CD14-positive monocyte (primary cell): ENCODE results near the gene AADAT. TPM values are rescaled to one million over a fixed set of nuclear protein-coding genes. Genes with fewer than 3 reads are reported as not detected.
"Not testable (repeated sequence)": the region's sequence is repeated elsewhere in the genome, so short reads cannot be mapped to it uniquely, and the experiment has no call there.

ENCODE experiments used
- DNase-seq, 3 donors: peaks; one replicate each; pipeline ENCODE4 v3.0.0-alpha.2; 2011 to 2022
- H2AFZ ChIP-seq: 2 replicates; pipeline ENCODE4 v1.6.0; 2012; ENCODE audit warnings: mild to moderate bottlenecking, low read depth, low read length, inconsistent platforms; ENCODE audit not compliant: insufficient read depth, poor library complexity, severe bottlenecking
- H3K27ac ChIP-seq, 2 donors: 1 replicate in 1 of 2; 2 replicates in 1 of 2; pipeline ENCODE4 v1.5.1; 2012 to 2013; ENCODE audit warnings: low read length in 2 of 2, control low read depth in 1 of 2, inconsistent platforms in 1 of 2, low read depth in 1 of 2, mild to moderate bottlenecking in 1 of 2
- H3K27me3 ChIP-seq, 2 donors: one replicate each; pipeline versions ENCODE4 v1.6.0 to v1.6.1; 2011 to 2013; ENCODE audit warnings: low read length in 2 of 2; ENCODE audit not compliant: control insufficient read depth in 2 of 2, insufficient read depth in 2 of 2
- H3K36me3 ChIP-seq, 2 donors: replicated peaks in 1 of 2; 1 replicate in 1 of 2; 2 replicates in 1 of 2; pipeline versions ENCODE4 v1.5.1 to v1.6.1; 2012 to 2013; ENCODE audit warnings: low read length in 2 of 2, control low read depth in 1 of 2, inconsistent platforms in 1 of 2, mild to moderate bottlenecking in 1 of 2; ENCODE audit not compliant: insufficient read depth in 2 of 2, control insufficient read depth in 1 of 2
- H3K4me1 ChIP-seq, 2 donors: 1 replicate in 1 of 2; 2 replicates in 1 of 2; pipeline versions ENCODE4 v1.5.1 to v1.6.1; 2012 to 2013; ENCODE audit warnings: low read length in 2 of 2, control low read depth in 1 of 2, inconsistent platforms in 1 of 2, mild to moderate bottlenecking in 1 of 2, moderate library complexity in 1 of 2; ENCODE audit not compliant: insufficient read depth in 2 of 2, control insufficient read depth in 1 of 2
- H3K4me2 ChIP-seq: replicated peaks from 2 replicates; pipeline ENCODE3; 2012; ENCODE audit warnings: low read length, moderate library complexity, mild to moderate bottlenecking; ENCODE audit not compliant: poor library complexity, severe bottlenecking; ENCODE audit errors: extremely low read depth
- H3K4me3 ChIP-seq, 3 experiments: fragments of 200-600 bp in 1 of 3; sonication (generic) in 1 of 3; replicated peaks in 1 of 3; 1 replicate in 2 of 3; 2 replicates in 1 of 3; pipeline ENCODE4 v1.5.1; 2011 to 2013; ENCODE audit warnings: low read length in 3 of 3, mild to moderate bottlenecking in 3 of 3, control low read depth in 2 of 3, low read depth in 2 of 3, inconsistent platforms in 1 of 3, moderate library complexity in 1 of 3
- H3K79me2 ChIP-seq: 2 replicates; pipeline ENCODE4 v1.6.0; 2012; ENCODE audit warnings: mild to moderate bottlenecking, control low read depth, inconsistent platforms, low read length, moderate library complexity; ENCODE audit not compliant: insufficient read depth
- H3K9ac ChIP-seq: 2 replicates; pipeline ENCODE4 v1.6.0; 2017; ENCODE audit warnings: low read length, mild to moderate bottlenecking; ENCODE audit not compliant: insufficient read depth, poor library complexity, severe bottlenecking
- H3K9me3 ChIP-seq, 2 donors: replicated peaks in 1 of 2; 1 replicate in 1 of 2; 2 replicates in 1 of 2; pipeline versions ENCODE4 v1.5.1 to v1.6.1; 2012 to 2013; ENCODE audit warnings: low read length in 2 of 2, control low read depth in 1 of 2; ENCODE audit not compliant: control insufficient read depth in 1 of 2, insufficient read depth in 1 of 2
- H4K20me1 ChIP-seq: 2 replicates; pipeline ENCODE4 v1.6.0; 2012; ENCODE audit warnings: mild to moderate bottlenecking, low read length, control low read depth, moderate library complexity; ENCODE audit not compliant: insufficient read depth
- H3K27ac Mint-ChIP-seq, 7 donors: one replicate each; pipeline ENCODE4 v1.8.0; 2020; ENCODE audit warnings: mild to moderate bottlenecking in 7 of 7, mixed read lengths in 7 of 7, moderate library complexity in 6 of 7, inconsistent platforms in 2 of 7
- H3K27me3 Mint-ChIP-seq, 3 donors: one replicate each; pipeline ENCODE4 v1.8.0; 2021 to 2022; ENCODE audit warnings: low read depth in 3 of 3, mild to moderate bottlenecking in 3 of 3, mixed read lengths in 3 of 3, moderate library complexity in 3 of 3, inconsistent platforms in 1 of 3
- H3K36me3 Mint-ChIP-seq, 2 donors: one replicate each; pipeline ENCODE4 v1.8.0; 2020; ENCODE audit warnings: mixed read lengths in 2 of 2, inconsistent platforms in 1 of 2, mild to moderate bottlenecking in 1 of 2
- H3K4me1 Mint-ChIP-seq: one replicate; pipeline ENCODE4 v1.8.0; 2020; ENCODE audit warnings: mild to moderate bottlenecking, mixed read lengths
- H3K4me3 Mint-ChIP-seq, 2 donors: one replicate each; pipeline ENCODE4 v1.8.0; 2020; ENCODE audit warnings: mild to moderate bottlenecking in 2 of 2, mixed read lengths in 2 of 2, moderate library complexity in 1 of 2
- H3K9me3 Mint-ChIP-seq, 7 donors: one replicate each; pipeline ENCODE4 v1.8.0; 2020 to 2022; ENCODE audit warnings: mixed read lengths in 7 of 7, mild to moderate bottlenecking in 6 of 7, moderate library complexity in 6 of 7, inconsistent platforms in 2 of 7
- WGBS: methylation state at CpG from one replicate; pipeline ENCODE4 v1.1.5; 2013; ENCODE audit warnings: missing lambda C conversion rate; ENCODE audit not compliant: insufficient coverage; 5-methylcytosine and 5-hydroxymethylcytosine counted together
- intact Hi-C, 2 donors: fragments of 100-400 bp; cut with micrococcal nuclease; formaldehyde crosslinking; loops; one replicate each; pipeline versions ENCODE4 v1.15.0 to v1.15.1; 2023
- polyA plus RNA-seq, 3 donors: library from polyadenylated mRNA; depleted of rRNA in 1 of 3; unstranded in 2 of 3; stranded (reverse) in 1 of 3; fragments of 300-500 nt in 2 of 3; fragments of >200 nt in 1 of 3; fragmentation: Illumina TruSeq in 2 of 3; gene quantifications; 1 replicate in 2 of 3; 2 replicates in 1 of 3; pipeline ENCODE4 v1.2.3, GENCODE V29; 2012 to 2021
- TF ChIP-seq, protein P1 (sequence below): fragments of 200-600 bp; IDR thresholded peaks from one replicate; pipeline ENCODE4 v1.8.0; 2022; ENCODE audit warnings: antibody characterized with exemption, mild to moderate bottlenecking

The AADAT gene
- polyA plus RNA-seq, 3 donors: not detected

DNA sequence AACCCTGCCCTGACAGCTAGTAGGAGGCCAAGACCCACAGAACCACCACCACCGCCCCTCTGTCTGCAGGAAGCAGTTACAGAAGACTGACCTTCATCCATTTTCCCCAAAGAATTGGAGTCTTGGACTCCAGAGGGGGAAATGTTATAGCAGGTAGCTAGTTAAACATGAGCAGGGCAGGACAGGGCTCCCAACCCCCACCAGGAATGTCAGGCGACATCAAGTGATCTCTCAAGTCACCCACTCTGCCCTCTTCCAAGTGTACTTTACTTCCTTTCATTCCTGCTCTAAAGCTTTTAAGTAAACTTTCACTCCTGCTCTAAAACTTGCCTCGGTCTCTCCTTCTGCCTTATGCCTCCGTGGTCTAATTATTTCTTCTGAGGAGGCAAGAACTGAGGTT lies 17.1 kb upstream of the AADAT start:
- intact Hi-C loops: no loop called here
- 100% methylated on average over 1 of the region's 4 CpGs for WGBS
- H3K27ac ChIP-seq: no peak overlapping the region

DNA sequence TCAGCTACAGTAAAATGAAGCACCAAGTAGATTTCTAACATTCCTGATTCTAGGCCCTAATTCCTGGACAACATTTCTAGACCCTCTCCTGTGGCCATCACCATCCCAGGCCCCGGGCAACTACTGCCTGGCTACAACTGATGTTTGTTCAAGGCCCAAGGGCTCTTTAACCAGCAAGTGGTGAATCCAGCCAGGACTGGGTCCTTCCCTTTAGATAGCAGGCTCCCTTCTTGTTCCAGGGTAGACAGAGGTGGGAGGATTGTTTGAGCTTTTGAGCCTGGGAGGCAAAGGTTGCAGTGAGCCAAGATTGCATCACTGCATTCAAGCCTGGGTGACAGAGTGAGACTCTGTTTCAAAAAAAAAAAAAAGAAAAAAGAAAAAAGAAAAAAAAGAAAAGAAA lies 12.7 kb upstream of the AADAT start:
- Mint-ChIP-seq H3K27me3 (peaks cover 1 to 5% (median 2%) of the 10 kb centered on the region in 3 donors), H3K4me1 (no peaks in the 10 kb centered on the region), H3K4me3 (no peak overlapping the region), H3K9me3 (peaks cover 0 to 11% (median 3%) of the 10 kb centered on the region in 7 donors), H3K36me3 (no peaks in the 10 kb centered on the region), H3K27ac (no peak overlapping the region)
- Histone ChIP-seq H2AFZ (no peak overlapping the region), H3K4me2 (no peak overlapping the region), H3K27me3 (no peaks in the 10 kb centered on the region), H3K9me3 (no peaks in the 10 kb centered on the region), H3K4me1 (no peaks in the 10 kb centered on the region), H3K9ac (no peak overlapping the region), H3K79me2 (no peaks in the 10 kb centered on the region), H3K36me3 (no peaks in the 10 kb centered on the region), H4K20me1 (no peaks in the 10 kb centered on the region), H3K4me3 (no peak overlapping the region), H3K27ac (no peak overlapping the region)
- no peak for DNase-seq
- WGBS: 100% methylated on average over 1 of the region's 1 CpG
- TF ChIP-seq, protein P1, sequence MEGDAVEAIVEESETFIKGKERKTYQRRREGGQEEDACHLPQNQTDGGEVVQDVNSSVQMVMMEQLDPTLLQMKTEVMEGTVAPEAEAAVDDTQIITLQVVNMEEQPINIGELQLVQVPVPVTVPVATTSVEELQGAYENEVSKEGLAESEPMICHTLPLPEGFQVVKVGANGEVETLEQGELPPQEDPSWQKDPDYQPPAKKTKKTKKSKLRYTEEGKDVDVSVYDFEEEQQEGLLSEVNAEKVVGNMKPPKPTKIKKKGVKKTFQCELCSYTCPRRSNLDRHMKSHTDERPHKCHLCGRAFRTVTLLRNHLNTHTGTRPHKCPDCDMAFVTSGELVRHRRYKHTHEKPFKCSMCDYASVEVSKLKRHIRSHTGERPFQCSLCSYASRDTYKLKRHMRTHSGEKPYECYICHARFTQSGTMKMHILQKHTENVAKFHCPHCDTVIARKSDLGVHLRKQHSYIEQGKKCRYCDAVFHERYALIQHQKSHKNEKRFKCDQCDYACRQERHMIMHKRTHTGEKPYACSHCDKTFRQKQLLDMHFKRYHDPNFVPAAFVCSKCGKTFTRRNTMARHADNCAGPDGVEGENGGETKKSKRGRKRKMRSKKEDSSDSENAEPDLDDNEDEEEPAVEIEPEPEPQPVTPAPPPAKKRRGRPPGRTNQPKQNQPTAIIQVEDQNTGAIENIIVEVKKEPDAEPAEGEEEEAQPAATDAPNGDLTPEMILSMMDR: no peak
- intact Hi-C loops: no loop called here

More for the DNA sequence above, 17.1 kb upstream of the AADAT start:
- Mint-ChIP-seq H3K36me3 (no peaks in the 10 kb centered on the region), H3K27me3 (peaks cover 0 to 5% (median 2%) of the 10 kb centered on the region in 3 donors), H3K4me1 (no peaks in the 10 kb centered on the region), H3K9me3 (peaks cover 0 to 4% (median 2%) of the 10 kb centered on the region in 7 donors), H3K4me3 (no peak overlapping the region), H3K27ac (no peak overlapping the region)
- H3K4me3 ChIP-seq: no peak overlapping the region
- DNase-seq: no peak
- H3K9ac ChIP-seq: no peak overlapping the region
- H3K4me2 ChIP-seq: no peak overlapping the region
- no peaks in the 10 kb centered on the region for H3K4me1 ChIP-seq
- no peaks in the 10 kb centered on the region for H3K9me3 ChIP-seq
- TF ChIP-seq, protein P1: no peak
- no peak overlapping the region for H2AFZ ChIP-seq
- H4K20me1 ChIP-seq: no peaks in the 10 kb centered on the region
- H3K36me3 ChIP-seq: no peaks in the 10 kb centered on the region
- H3K27me3 ChIP-seq: no peaks in the 10 kb centered on the region
- H3K79me2 ChIP-seq: no peaks in the 10 kb centered on the region

DNA sequence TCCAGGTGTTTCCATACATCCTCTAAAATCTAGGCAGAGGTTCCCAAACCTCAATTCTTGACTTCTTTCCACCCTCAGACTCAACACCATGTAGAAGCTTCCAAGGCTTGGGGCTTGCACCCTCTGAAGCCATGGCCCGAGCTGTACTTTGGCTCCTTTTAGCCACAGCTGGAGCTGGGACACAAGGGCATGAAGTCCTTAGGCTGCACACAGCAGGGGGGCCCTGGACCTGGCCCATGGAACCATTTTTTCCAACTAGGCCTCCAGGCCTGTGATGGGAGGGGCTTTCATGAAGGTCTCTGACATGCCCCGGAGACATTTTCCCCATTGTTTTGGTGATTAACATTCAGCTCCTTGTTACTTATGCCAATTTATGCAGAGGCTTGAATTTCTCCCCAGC lies 8.4 kb upstream of the AADAT start:
- H4K20me1 ChIP-seq, H3K27me3 ChIP-seq, H3K36me3 Mint-ChIP-seq, H2AFZ ChIP-seq, DNase-seq, intact Hi-C loops, H3K9ac ChIP-seq, H3K4me3 ChIP-seq, H3K4me1 ChIP-seq, H3K4me2 ChIP-seq, H3K4me1 Mint-ChIP-seq, H3K4me3 Mint-ChIP-seq, H3K9me3 ChIP-seq, H3K27me3 Mint-ChIP-seq, H3K9me3 Mint-ChIP-seq, H3K27ac Mint-ChIP-seq, H3K79me2 ChIP-seq, H3K36me3 ChIP-seq, H3K27ac ChIP-seq: not testable (repeated sequence)
- WGBS: 100% methylated on average over 1 of the region's 2 CpGs
